HG03558 (cell line): ENCODE measurements around the gene ZNF343.

Experiments used
- ATAC-seq: cut with Tn5 transposase; IDR thresholded peaks from one replicate; pipeline ENCODE4 v1.9.1; 2021; ENCODE audit warnings: moderate number of reproducible peaks; ENCODE audit not compliant: unreplicated experiment; ENCODE audit errors: extremely low read depth

ZNF343 gene

GRCh38 chr20:2451422-2451821, 57.3 kb downstream of the ZNF343 start:
- no peak for ATAC-seq

GRCh38 chr20:2449386-2449785, 59.3 kb downstream of the ZNF343 start:
- ATAC-seq = no peak

- ATAC-seq = no peak
Measured at GRCh38 chr20:2446845-2447244, 61.9 kb downstream of the ZNF343 start.
